ENCODE measurements around the gene FAM200A. TPM values are rescaled to one million over a fixed set of nuclear protein-coding genes. Genes with fewer than 3 reads are reported as not detected.

Gene FAM200A
- polyA plus RNA-seq, 1 donor (not counting 4 experiments of a cell fraction or from before 2014, with no cell fraction given): 7.6 TPM

DNA sequence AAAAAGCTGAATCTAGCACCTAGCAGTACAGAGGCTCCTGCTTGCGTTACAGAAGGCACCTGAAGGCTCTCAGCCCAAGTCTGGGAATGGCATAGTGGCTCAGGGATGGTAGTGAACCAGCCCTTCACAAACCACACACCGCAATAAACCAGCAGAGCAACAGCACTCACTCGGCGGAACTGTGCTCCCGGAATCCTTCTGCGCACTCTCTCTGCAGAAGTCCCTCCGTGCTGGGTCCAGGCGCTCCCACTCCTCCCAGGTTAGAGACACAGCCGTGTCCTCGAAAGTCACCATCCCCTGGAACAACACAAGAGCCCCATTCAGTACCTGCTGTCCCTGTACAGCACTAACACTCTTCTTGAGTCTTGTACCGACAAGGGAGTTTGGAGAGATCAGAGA, 53.4 kb downstream of the FAM200A start:
- Histone ChIP-seq H3K9me3 (ENCODE audit: control insufficient read depth, low read depth, low read length) (peaks cover 9% of the 10 kb centered on the region), H3K27me3 (ENCODE audit: control insufficient read depth, extremely low read depth, insufficient read depth, low read length) (no peaks in the 10 kb centered on the region), H3K4me2 (ENCODE audit: control insufficient read depth, extremely low read depth, insufficient read depth, low read depth, low read length) (peak overlapping the region; percentile 89), H3K4me1 (ENCODE audit: control insufficient read depth, extremely low read depth, insufficient read depth, low read length) (peaks cover 16% of the 10 kb centered on the region), H2AFZ (ENCODE audit: control insufficient read depth, low read length) (no peak overlapping the region), H3K9me1 (ENCODE audit: control insufficient read depth, extremely low read depth, insufficient read depth, low read length) (no peaks in the 10 kb centered on the region), H3K36me3 (ENCODE audit: control insufficient read depth in 2 of 2, extremely low read depth in 1 of 2, insufficient read depth in 2 of 2, low read length in 2 of 2) (peaks cover 10 to 12% of the 10 kb centered on the region in 2 experiments), H3K4me3 (ENCODE audit: control insufficient read depth in 2 of 3, extremely low read depth in 1 of 3, insufficient read depth in 2 of 3, low read depth in 1 of 3, low read length in 3 of 3) (peak overlapping the region; percentile 80 to 94 (median 85)), H3K79me2 (ENCODE audit: control insufficient read depth, insufficient read depth, low read length) (peaks cover 60% of the 10 kb centered on the region), H3K9ac (ENCODE audit: control insufficient read depth, extremely low read depth, insufficient read depth, low read length) (peak overlapping the region; percentile 90), H4K20me1 (ENCODE audit: control insufficient read depth, extremely low read depth, insufficient read depth, low read length) (peaks cover 4% of the 10 kb centered on the region), H3K27ac (ENCODE audit: control insufficient read depth, insufficient read depth, low read length) (peak overlapping the region; percentile 6)
- TF ChIP-seq EZH2 (IDR thresholded peaks at IDR 0.05; ENCODE audit: low read length): no peak
- TF ChIP-seq, protein P1, sequence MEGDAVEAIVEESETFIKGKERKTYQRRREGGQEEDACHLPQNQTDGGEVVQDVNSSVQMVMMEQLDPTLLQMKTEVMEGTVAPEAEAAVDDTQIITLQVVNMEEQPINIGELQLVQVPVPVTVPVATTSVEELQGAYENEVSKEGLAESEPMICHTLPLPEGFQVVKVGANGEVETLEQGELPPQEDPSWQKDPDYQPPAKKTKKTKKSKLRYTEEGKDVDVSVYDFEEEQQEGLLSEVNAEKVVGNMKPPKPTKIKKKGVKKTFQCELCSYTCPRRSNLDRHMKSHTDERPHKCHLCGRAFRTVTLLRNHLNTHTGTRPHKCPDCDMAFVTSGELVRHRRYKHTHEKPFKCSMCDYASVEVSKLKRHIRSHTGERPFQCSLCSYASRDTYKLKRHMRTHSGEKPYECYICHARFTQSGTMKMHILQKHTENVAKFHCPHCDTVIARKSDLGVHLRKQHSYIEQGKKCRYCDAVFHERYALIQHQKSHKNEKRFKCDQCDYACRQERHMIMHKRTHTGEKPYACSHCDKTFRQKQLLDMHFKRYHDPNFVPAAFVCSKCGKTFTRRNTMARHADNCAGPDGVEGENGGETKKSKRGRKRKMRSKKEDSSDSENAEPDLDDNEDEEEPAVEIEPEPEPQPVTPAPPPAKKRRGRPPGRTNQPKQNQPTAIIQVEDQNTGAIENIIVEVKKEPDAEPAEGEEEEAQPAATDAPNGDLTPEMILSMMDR (optimal IDR thresholded peaks at IDR 0.05 in 1 of 3, IDR thresholded peaks at IDR 0.05 in 1 of 3, conservative IDR thresholded peaks at IDR 0.05 in 1 of 3; ENCODE audit: extremely low read depth in 1 of 3, insufficient read depth in 2 of 3, low read length in 3 of 3): no peak
- DNase-seq (ENCODE audit: low read depth, low spot score): no peak
- dilution Hi-C loops (cut with MboI; ENCODE audit: extremely low pct_ligation_motif_present, low sequenced_read_pairs): no loop called here
- FAIRE-seq: no peak

DNA sequence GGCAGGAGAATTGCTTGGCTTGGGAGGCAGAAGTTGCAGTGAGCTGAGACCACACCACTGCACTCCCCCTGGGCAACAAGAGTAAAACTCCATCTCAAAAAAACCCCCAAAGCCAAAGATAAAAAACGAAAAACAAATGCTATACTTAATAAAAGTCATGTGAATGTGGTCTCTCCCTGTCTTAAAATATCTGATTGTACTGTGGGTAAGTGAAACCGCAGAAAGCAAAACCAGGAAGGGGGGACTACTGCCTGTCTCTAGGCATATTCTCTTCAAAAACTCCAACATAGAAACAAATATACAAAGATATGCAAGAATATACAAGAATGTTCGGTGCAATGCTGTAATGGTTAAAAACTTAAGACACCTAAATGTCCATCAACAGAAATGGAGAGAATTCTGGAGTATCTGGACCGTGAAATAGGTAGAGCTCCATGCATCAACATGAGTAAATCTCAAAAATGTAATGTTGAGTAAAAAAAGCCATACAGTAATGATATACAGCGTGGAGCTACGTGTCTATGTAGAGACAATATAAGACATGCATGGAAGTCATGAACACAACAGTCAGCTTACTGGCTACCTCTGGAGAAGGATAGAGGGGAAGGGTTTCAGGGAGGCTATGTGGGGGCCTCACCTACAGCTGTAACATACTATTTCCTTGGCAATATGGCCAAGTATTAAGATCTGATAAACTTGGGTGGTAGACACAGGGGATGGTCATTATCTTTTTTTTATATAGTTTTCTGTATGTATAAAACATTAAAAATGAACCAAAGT, 54.0 kb downstream of the FAM200A start:
- peak overlapping the region; percentile 90 for H3K9ac ChIP-seq (ENCODE audit: control insufficient read depth, extremely low read depth, insufficient read depth, low read length)
- peaks cover 9% of the 10 kb centered on the region for H3K9me3 ChIP-seq (ENCODE audit: control insufficient read depth, low read depth, low read length)
- peak overlapping the region; percentile 80 to 94 (median 85) for H3K4me3 ChIP-seq (ENCODE audit: control insufficient read depth in 2 of 3, extremely low read depth in 1 of 3, insufficient read depth in 2 of 3, low read depth in 1 of 3, low read length in 3 of 3)
- H3K36me3 ChIP-seq (ENCODE audit: control insufficient read depth in 2 of 2, extremely low read depth in 1 of 2, insufficient read depth in 2 of 2, low read length in 2 of 2): peaks cover 13 to 15% of the 10 kb centered on the region in 2 experiments
- no peak overlapping the region for H3K27ac ChIP-seq (ENCODE audit: control insufficient read depth, insufficient read depth, low read length)
- H3K79me2 ChIP-seq (ENCODE audit: control insufficient read depth, insufficient read depth, low read length): peaks cover 60% of the 10 kb centered on the region
- H3K9me1 ChIP-seq (ENCODE audit: control insufficient read depth, extremely low read depth, insufficient read depth, low read length): no peaks in the 10 kb centered on the region
- no peaks in the 10 kb centered on the region for H3K27me3 ChIP-seq (ENCODE audit: control insufficient read depth, extremely low read depth, insufficient read depth, low read length)
- H3K4me1 ChIP-seq (ENCODE audit: control insufficient read depth, extremely low read depth, insufficient read depth, low read length): peaks cover 16% of the 10 kb centered on the region
- no peak for TF ChIP-seq EZH2 (IDR thresholded peaks at IDR 0.05; ENCODE audit: low read length)
- TF ChIP-seq, protein P1 (optimal IDR thresholded peaks at IDR 0.05 in 1 of 3, IDR thresholded peaks at IDR 0.05 in 1 of 3, conservative IDR thresholded peaks at IDR 0.05 in 1 of 3; ENCODE audit: extremely low read depth in 1 of 3, insufficient read depth in 2 of 3, low read length in 3 of 3): no peak
- peak overlapping the region; percentile 89 for H3K4me2 ChIP-seq (ENCODE audit: control insufficient read depth, extremely low read depth, insufficient read depth, low read depth, low read length)
- no peak overlapping the region for H2AFZ ChIP-seq (ENCODE audit: control insufficient read depth, low read length)
- FAIRE-seq (no peak), DNase-seq (ENCODE audit: low read depth, low spot score) (no peak)
- H4K20me1 ChIP-seq (ENCODE audit: control insufficient read depth, extremely low read depth, insufficient read depth, low read length): peaks cover 4% of the 10 kb centered on the region
- dilution Hi-C loops (cut with MboI; ENCODE audit: extremely low pct_ligation_motif_present, low sequenced_read_pairs): no loop called here

Other genes starting within 250 kb of the FAM200A start
- gene ARPC1A, start 226.2 kb downstream of the FAM200A start, polyA plus RNA-seq: 123 to 265 TPM (median 133 TPM) in 3 replicates
- 352 to 488 TPM (median 383 TPM) in 3 replicates for gene ARPC1B, start 177.4 kb downstream of the FAM200A start, polyA plus RNA-seq
- gene PDAP1, start 143.5 kb downstream of the FAM200A start, polyA plus RNA-seq: 35.6 to 137 TPM (median 99.1 TPM) in 3 replicates
- gene BUD31, start 143.1 kb downstream of the FAM200A start, polyA plus RNA-seq: 35.8 to 73.3 TPM (median 70.1 TPM) in 3 replicates
- gene PTCD1, start 113.3 kb downstream of the FAM200A start, polyA plus RNA-seq: 2.8 to 3.5 TPM (median 3.3 TPM) in 3 replicates
- 21.8 to 28.6 TPM (median 25.0 TPM) in 3 replicates for gene CPSF4, start 113.2 kb downstream of the FAM200A start, polyA plus RNA-seq
- 741 to 2,588 TPM (median 871 TPM) in 3 replicates for gene ATP5MF, start 85.9 kb downstream of the FAM200A start, polyA plus RNA-seq
- 5.4 to 17.5 TPM (median 14.7 TPM) in 3 replicates for gene ZNF789, start 79.2 kb downstream of the FAM200A start, polyA plus RNA-seq
- gene ZNF394, start 51.8 kb downstream of the FAM200A start, polyA plus RNA-seq: 9.1 to 10.4 TPM (median 10.1 TPM) in 3 replicates
- 7.4 to 8.4 TPM (median 8.4 TPM) in 3 replicates for gene ZKSCAN5, start 47.5 kb downstream of the FAM200A start, polyA plus RNA-seq
- 46.2 to 71.1 TPM (median 59.6 TPM) in 3 replicates for gene ZNF655, start 6.5 kb upstream of the FAM200A start, polyA plus RNA-seq
- 0.18 to 0.26 TPM (median 0.23 TPM) in 3 replicates for gene TMEM225B, start 46.2 kb upstream of the FAM200A start, polyA plus RNA-seq
- 10.3 to 13.1 TPM (median 11.6 TPM) in 3 replicates for gene ZSCAN25, start 64.8 kb upstream of the FAM200A start, polyA plus RNA-seq
- gene CYP3A5, start 127.9 kb upstream of the FAM200A start, polyA plus RNA-seq: 2.0 to 4.5 TPM (median 3.4 TPM) in 3 replicates
- gene CYP3A7, start 183.1 kb upstream of the FAM200A start, polyA plus RNA-seq: not detected in 3 replicates
- not detected in 3 replicates for gene CYP3A4, start 232.1 kb upstream of the FAM200A start, polyA plus RNA-seq